ENCODE measurements around the gene GFRA1. TPM values are rescaled to one million over a fixed set of nuclear protein-coding genes. Genes with fewer than 3 reads are reported as not detected.
"Not testable (repeated sequence)": the region's sequence is repeated elsewhere in the genome, so short reads cannot be mapped to it uniquely, and the experiment has no call there.

The GFRA1 gene
- total RNA-seq, 2 experiments from 2014 or later, result not detected

DNA sequence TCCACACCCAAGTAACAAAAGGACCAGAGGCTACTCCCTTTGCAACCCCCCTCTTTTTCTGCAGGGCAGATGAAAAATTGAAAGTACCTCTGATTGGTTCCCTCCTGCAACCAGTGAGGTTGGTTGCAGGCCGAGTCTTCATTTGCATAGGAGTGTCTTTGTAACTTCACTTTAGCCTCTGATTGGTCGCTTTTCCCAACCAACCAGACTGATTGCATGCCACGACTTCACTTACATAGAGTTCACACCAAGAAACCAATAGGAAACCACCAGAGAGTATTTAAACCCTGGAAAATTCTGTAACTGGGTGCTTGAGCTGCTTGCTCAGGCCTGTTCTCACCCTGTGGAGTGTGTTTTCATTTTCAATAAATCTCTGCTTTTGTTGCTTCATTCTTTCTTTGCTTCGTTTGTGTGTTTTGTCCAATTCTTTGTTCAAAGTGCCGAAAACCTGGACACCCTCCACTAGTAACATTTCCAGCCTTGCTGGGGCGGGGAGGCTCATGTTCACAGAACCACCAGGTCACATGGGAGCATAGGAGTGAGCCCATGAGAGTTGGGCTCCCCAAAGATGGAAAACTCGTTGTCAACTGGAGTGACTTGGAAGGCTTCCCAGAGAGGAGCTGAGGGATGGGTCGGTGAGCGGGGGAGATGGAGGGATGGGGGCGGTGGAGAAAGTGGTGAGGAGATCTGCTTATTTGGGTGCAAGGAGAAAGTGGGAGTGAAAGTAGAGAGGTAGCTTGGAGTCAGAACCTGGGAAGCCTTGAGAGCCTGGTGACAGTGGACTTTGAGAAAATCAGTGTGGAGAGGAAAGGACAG, 223.6 kb downstream of the GFRA1 start:
- CTCF ChIA-PET, result no interaction called here
- H3K36me3 Mint-ChIP-seq (ENCODE audit: low read depth), result no peaks in the 10 kb centered on the region
- H3K9me3 Mint-ChIP-seq, result peaks cover 9% of the 10 kb centered on the region
- no peaks in the 10 kb centered on the region for H3K4me1 Mint-ChIP-seq (ENCODE audit: low read depth)
- peaks cover 2% of the 10 kb centered on the region for H3K27me3 Mint-ChIP-seq (ENCODE audit: low read depth)
- no peak for DNase-seq
- H3K4me3 Mint-ChIP-seq, result no peak overlapping the region
- no peak overlapping the region for H3K27ac Mint-ChIP-seq
- intact Hi-C loops (cut with micrococcal nuclease), result no loop called here

DNA sequence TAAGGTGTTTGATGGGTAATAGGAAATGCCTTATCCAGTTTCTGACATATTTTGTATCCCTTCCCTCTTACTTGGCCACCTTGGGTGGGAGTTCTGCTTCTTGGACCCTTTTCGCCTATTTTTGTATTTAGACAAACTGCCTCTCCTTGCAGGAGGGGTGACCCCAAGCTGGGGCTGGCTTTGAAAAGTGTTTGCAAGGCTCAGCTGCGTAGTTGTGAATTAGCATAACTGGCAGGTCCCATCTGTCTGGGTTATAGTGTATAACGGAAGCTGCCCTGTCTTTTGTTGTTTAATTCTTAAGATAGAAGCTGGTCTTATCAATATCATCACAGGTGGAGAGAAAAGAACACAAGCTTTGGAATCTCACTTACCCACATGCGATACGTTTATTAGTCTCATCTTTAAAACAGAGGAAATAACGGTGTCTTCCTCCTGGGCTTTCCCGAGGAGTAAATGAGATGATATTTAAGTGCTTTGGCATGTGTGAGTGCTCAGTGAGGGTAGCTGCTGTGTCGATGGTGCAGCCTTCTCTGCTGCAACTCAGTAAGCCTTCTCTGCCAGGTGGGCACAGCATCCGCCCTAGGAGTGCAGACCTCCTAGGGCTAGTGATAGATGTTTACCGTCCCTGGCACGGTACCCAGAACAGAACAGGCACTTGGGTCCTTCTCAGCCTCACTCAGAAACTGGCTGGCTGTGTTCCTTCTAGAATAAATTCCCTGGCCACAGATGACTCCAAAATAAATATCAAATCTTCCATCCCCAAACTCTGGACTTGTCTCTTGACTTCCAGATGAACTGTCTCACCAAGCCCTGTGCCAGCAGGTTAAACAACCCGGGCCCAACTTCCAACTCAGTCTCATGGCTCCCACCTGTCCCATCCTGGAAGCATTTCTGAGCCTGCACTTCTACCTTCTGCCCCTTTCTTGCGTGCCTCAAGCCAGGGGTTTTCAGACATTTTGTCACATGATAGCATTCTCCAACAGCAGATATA, 227.3 kb downstream of the GFRA1 start:
- Mint-ChIP-seq H3K9me3 (peaks cover 3% of the 10 kb centered on the region), H3K4me3 (no peak overlapping the region), H3K36me3 (ENCODE audit: low read depth) (no peaks in the 10 kb centered on the region), H3K27me3 (ENCODE audit: low read depth) (peaks cover 2% of the 10 kb centered on the region), H3K27ac (no peak overlapping the region), H3K4me1 (ENCODE audit: low read depth) (no peaks in the 10 kb centered on the region)
- CTCF ChIA-PET, result interaction anchor here (1.2 kb wide), 1 partner anchor 11 kb away, joined by 3 read pairs; no protein-coding TSS in a partner anchor
- intact Hi-C loops (cut with micrococcal nuclease), result no loop called here
- no peak for DNase-seq

DNA sequence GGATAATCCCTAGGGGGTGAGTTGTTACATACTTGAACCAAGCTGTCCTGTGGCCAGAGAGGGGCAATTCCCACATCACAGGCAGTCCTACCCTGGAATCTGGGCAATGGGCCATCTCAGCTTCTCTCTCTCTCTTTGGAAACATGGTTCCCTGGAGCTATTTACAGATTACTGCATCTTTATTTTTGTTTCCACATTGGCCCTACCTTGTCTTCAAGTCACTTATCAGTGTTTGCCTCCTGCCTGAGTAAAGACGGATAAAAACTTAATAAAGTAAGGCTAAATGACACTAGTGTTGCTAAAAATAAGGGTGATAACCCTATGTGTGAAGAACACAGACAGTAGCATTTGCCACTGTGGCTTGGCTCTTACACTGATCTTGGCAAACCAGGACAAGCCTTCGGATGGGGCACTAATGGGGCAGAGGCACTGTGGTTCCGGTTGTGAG, 228.2 kb downstream of the GFRA1 start:
- intact Hi-C loops (cut with micrococcal nuclease), result no loop called here
- CTCF ChIA-PET, result interaction anchor here (1.2 kb wide), 1 partner anchor 12 kb away, joined by 3 read pairs; no protein-coding TSS in a partner anchor
- H3K27ac Mint-ChIP-seq, result no peak overlapping the region
- H3K36me3 Mint-ChIP-seq (ENCODE audit: low read depth), result no peaks in the 10 kb centered on the region
- H3K27me3 Mint-ChIP-seq (ENCODE audit: low read depth), result peaks cover 2% of the 10 kb centered on the region
- H3K9me3 Mint-ChIP-seq, result peaks cover 3% of the 10 kb centered on the region
- no peak for DNase-seq
- H3K4me1 Mint-ChIP-seq (ENCODE audit: low read depth), result no peaks in the 10 kb centered on the region
- no peak overlapping the region for H3K4me3 Mint-ChIP-seq

DNA sequence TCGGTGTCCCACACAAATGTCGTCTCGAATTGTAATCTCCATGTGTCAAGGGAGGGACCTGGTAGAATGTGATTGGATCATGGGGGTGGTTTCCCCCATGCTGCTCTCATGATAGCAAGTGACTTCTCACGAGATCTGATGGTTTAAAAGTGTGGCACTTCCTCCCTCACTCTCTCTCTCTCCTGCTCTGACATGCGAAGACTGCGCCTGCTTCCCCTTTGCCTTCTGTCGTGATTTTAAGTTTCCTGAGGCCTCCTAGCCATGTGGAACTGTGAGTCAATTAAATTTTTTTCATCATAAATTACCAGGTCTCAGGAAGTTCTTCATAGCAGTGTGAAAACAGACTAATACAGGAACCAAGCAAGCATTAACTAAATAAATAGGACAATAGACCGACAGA, 229.1 kb downstream of the GFRA1 start:
- CTCF ChIA-PET, result no interaction called here
- no peaks in the 10 kb centered on the region for H3K4me1 Mint-ChIP-seq (ENCODE audit: low read depth)
- H3K27ac Mint-ChIP-seq, result no peak overlapping the region
- intact Hi-C loops (cut with micrococcal nuclease), result no loop called here
- no peak overlapping the region for H3K4me3 Mint-ChIP-seq
- H3K27me3 Mint-ChIP-seq (ENCODE audit: low read depth), result peaks cover 2% of the 10 kb centered on the region
- no peak for DNase-seq
- H3K36me3 Mint-ChIP-seq (ENCODE audit: low read depth), result no peaks in the 10 kb centered on the region
- no peaks in the 10 kb centered on the region for H3K9me3 Mint-ChIP-seq

DNA sequence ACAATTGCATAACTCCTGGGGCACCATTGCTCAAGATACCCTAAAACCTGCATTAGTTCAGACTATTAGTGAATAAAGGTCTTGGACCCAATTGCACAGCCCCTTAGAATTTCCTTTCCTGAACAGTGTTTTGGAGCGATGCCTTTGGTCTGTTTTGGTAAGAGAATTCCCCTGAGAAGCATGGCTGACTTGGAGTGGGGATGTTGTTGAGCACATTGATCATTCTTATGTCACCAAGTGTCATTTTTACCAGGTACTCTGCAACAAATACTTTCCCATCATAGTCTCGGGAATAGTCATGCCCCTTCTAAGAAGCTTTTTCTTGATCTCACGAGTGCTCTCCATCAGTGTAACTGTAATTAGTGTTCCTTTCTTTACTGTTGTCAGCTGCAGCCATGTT, 229.7 kb downstream of the GFRA1 start:
- no peaks in the 10 kb centered on the region for H3K36me3 Mint-ChIP-seq (ENCODE audit: low read depth)
- intact Hi-C loops (cut with micrococcal nuclease), result no loop called here
- DNase-seq, result no peak
- H3K4me3 Mint-ChIP-seq, result no peak overlapping the region
- H3K9me3 Mint-ChIP-seq, result no peaks in the 10 kb centered on the region
- no peak overlapping the region for H3K27ac Mint-ChIP-seq
- no peaks in the 10 kb centered on the region for H3K4me1 Mint-ChIP-seq (ENCODE audit: low read depth)
- H3K27me3 Mint-ChIP-seq (ENCODE audit: low read depth), result peaks cover 2% of the 10 kb centered on the region
- CTCF ChIA-PET, result no interaction called here

DNA sequence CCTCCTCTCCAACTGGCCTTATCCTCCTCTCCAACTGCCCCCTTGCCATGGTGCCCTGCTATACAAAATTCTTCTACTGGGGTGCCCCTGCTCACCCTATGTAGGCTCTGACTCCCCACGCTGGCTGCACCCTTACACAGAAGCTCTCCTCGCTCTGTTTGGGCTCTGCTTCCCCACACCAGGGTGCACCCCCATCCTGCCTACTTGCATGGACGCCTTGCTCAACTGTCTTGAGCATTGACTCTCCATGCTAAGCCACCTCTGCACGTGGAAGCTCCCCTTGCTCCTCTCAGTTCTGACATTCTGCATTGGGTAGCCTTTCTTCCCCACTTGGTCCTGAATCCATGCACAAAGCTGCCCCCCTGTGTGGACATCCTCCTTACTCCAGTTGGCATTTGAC, 231.1 kb downstream of the GFRA1 start:
- Mint-ChIP-seq H3K4me3 (no peak overlapping the region), H3K27me3 (ENCODE audit: low read depth) (peaks cover 2% of the 10 kb centered on the region), H3K27ac (no peak overlapping the region), H3K9me3 (no peaks in the 10 kb centered on the region), H3K4me1 (ENCODE audit: low read depth) (no peaks in the 10 kb centered on the region), H3K36me3 (ENCODE audit: low read depth) (no peaks in the 10 kb centered on the region)
- DNase-seq, result no peak
- intact Hi-C loops (cut with micrococcal nuclease), result no loop called here
- CTCF ChIA-PET, result no interaction called here

DNA sequence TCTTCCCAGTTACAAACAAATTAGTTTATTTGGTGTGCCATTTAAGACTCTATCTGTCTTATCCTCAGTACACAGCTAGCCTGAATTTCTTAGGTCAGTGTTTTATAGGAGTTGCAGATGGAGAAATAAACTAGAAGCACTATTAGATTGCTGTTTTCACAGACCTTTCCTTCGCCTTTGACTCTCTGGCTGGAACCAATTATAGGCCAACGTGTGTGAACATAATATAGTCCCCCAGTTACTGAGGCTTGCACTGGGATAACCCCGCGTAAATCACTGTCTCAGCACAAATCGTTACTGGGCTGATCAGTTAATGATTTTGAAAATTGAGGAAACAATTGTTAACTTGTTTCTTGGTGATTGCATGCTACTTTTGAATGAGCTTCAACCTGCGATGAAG, 233.4 kb downstream of the GFRA1 start:
- Mint-ChIP-seq H3K4me3 (no peak overlapping the region), H3K36me3 (ENCODE audit: low read depth) (no peaks in the 10 kb centered on the region), H3K27ac (no peak overlapping the region), H3K9me3 (no peaks in the 10 kb centered on the region), H3K27me3 (ENCODE audit: low read depth) (no peaks in the 10 kb centered on the region), H3K4me1 (ENCODE audit: low read depth) (no peaks in the 10 kb centered on the region)
- intact Hi-C loops (cut with micrococcal nuclease), result no loop called here
- no peak for DNase-seq
- CTCF ChIA-PET, result no interaction called here

DNA sequence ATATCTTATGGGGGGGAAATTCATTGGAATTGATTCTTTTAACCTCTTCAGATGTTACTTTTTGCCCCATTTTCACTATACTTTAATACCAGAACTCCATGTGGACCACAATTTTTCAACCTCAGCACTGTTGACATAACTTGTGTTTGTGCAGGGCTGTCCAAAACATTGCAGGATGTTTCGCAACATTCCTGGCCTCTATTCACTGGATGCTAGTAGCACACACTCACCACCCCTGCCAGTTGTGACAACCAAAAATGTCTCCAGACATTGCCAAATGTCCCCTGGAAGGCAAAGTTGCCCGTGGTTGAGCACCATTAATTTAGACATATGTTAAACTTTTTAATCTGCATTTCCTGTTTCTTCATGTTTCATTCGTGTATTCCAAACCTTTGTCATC, 234.7 kb downstream of the GFRA1 start:
- CTCF ChIA-PET, result no interaction called here
- Mint-ChIP-seq H3K27ac (no peak overlapping the region), H3K27me3 (ENCODE audit: low read depth) (no peaks in the 10 kb centered on the region), H3K4me3 (no peak overlapping the region), H3K36me3 (ENCODE audit: low read depth) (no peaks in the 10 kb centered on the region), H3K9me3 (peaks cover 5% of the 10 kb centered on the region), H3K4me1 (ENCODE audit: low read depth) (no peaks in the 10 kb centered on the region)
- DNase-seq, result no peak
- intact Hi-C loops (cut with micrococcal nuclease), result no loop called here

DNA sequence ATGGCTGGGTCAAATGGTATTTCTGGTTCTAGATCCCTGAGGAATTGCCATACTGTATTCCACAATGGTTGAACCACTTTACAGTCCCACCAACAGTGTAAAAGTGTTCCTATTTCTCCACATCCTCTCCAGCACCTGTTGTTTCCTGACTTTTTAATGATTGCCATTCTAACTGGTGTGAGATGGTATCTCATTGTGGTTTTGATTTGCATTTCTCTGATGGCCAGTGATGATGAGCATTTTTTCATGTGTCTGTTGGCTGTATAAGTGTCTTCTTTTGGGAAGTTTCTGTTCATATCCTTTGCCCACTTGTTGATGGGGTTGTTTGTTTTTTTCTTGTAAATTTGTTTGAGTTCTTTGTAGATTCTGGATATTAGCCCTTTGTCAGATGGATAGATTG, 237.6 kb downstream of the GFRA1 start:
- H3K27ac Mint-ChIP-seq; H3K27me3 Mint-ChIP-seq (ENCODE audit: low read depth); DNase-seq; H3K36me3 Mint-ChIP-seq (ENCODE audit: low read depth); H3K4me1 Mint-ChIP-seq (ENCODE audit: low read depth); H3K4me3 Mint-ChIP-seq; CTCF ChIA-PET; intact Hi-C loops (cut with micrococcal nuclease): not testable (repeated sequence)
- peaks cover 14% of the 10 kb centered on the region for H3K9me3 Mint-ChIP-seq

DNA sequence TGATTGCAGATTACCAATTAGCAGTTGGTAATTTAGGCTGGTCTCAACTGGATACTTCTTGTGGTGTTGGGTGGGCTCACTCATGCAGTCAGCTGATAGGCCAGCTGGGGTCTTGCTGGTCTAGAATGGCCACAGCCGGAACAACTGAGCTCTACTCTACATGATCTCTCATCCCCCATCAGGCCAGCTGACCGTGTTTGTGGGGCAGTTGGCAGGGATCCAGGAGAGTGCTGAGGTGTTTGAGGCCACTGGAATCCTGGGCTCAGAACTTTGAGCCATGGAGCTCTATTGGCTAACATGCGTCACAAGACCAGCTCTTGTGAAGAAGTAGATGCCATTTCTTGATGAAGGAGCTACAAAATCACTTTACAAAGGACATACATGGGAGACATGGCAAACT, 242.4 kb downstream of the GFRA1 start:
- Mint-ChIP-seq H3K36me3 (ENCODE audit: low read depth) (no peaks in the 10 kb centered on the region), H3K4me1 (ENCODE audit: low read depth) (no peaks in the 10 kb centered on the region), H3K9me3 (peaks cover 14% of the 10 kb centered on the region), H3K27ac (no peak overlapping the region), H3K27me3 (ENCODE audit: low read depth) (no peaks in the 10 kb centered on the region), H3K4me3 (no peak overlapping the region)
- CTCF ChIA-PET, result no interaction called here
- DNase-seq, result no peak
- intact Hi-C loops (cut with micrococcal nuclease), result no loop called here

DNA sequence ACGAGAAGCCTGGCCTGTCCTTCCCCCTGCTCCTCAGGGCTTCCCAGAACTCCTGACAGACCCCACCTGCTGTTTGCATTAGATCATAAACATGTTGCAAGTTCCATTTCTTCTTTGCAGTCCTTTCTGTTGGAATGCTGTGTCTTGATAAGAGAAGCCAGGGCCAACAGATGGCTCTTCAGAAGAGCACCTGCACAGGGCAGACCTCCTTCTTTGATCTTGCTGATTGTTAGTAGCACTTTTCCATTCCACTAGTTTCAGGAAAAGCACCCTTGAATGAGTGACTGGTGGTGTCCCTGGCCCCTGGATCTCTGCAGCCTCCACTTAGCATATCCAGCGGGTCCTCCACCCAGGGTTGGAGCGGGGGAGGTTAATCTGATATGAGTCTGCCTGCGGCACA, 243.2 kb downstream of the GFRA1 start:
- intact Hi-C loops (cut with micrococcal nuclease), result no loop called here
- Mint-ChIP-seq H3K36me3 (ENCODE audit: low read depth) (no peaks in the 10 kb centered on the region), H3K4me1 (ENCODE audit: low read depth) (no peaks in the 10 kb centered on the region), H3K27ac (no peak overlapping the region), H3K4me3 (no peak overlapping the region), H3K9me3 (peaks cover 14% of the 10 kb centered on the region), H3K27me3 (ENCODE audit: low read depth) (no peaks in the 10 kb centered on the region)
- CTCF ChIA-PET, result no interaction called here
- DNase-seq, result no peak

DNA sequence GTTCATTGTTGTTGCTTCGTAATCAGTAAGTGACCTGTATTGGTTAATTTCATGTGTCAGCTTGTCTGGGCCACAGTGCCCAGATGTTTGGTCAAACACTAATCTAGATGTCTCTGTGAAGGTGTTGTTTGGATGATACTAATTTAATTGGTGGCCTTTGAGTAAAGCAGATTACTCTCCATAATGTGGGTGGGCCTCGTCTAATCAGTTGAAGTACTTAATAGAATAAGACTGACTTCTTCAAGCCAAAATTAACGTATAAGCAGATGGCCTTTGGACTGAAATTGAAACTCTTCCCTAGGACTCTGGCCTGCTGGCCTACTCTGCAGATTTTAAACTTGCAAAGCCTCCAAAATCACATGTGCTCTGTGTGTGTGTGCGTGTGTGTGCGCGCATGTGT, 245.7 kb downstream of the GFRA1 start:
- H3K4me3 Mint-ChIP-seq, result no peak overlapping the region
- DNase-seq, result no peak
- H3K27me3 Mint-ChIP-seq (ENCODE audit: low read depth), result no peaks in the 10 kb centered on the region
- H3K27ac Mint-ChIP-seq, result no peak overlapping the region
- H3K36me3 Mint-ChIP-seq (ENCODE audit: low read depth), result no peaks in the 10 kb centered on the region
- intact Hi-C loops (cut with micrococcal nuclease), result no loop called here
- no peaks in the 10 kb centered on the region for H3K4me1 Mint-ChIP-seq (ENCODE audit: low read depth)
- peaks cover 4% of the 10 kb centered on the region for H3K9me3 Mint-ChIP-seq
- CTCF ChIA-PET, result no interaction called here

Measured in activated naive CD4-positive, alpha-beta T cell treated with anti-CD3 and anti-CD28 coated beads for 36 hours (primary cell).